ENCODE data around the gene CIC. TPM values are rescaled to one million over a fixed set of nuclear protein-coding genes. Genes with fewer than 3 reads are reported as not detected.

Gene CIC
- polyA plus RNA-seq, 2 of the 4 experiments (the other 2 are of a cell fraction): 7.2 to 56.4 TPM

DNA sequence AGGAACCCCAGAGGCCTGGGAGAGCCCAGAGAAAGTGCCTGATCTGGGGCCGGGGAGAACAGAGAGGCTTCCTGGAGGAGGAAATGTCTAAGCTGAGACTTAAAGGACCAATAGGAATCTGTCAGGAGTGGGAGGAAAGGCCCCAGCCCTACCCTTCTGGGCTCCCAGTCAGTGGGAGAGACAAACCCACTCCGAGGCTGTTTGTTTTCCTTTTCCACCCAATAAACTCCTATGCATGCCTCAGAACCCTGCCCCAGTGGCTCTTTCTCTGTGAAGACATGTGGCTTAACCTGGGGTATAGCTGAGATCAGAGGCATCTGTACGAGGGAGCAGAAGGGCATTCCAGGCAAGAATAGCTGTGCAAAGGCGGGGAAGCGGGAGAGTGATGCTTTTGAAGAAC is 58.3 kb downstream of the CIC start:
- FAIRE-seq (no peak), ATAC-seq (no peak), DNase-seq (ENCODE audit: low read depth in 1 of 2, low spot score in 1 of 2) (no peak)
- Histone ChIP-seq H3K27ac (no peak overlapping the region), H3K4me3 (no peak overlapping the region), H3K4me1 (peaks cover 19% of the 10 kb centered on the region; the same call in 2 of the 3 replicates), H3K4me2 (peak overlapping the region; percentile 83; the same call in 2 of the 3 replicates), H3K9me3 (no peaks in the 10 kb centered on the region)
- ChIA-PET POLR2A (no interaction called here), CTCF (interaction anchor here (0.7 to 2.7 kb wide), 18 partner anchors 9 to 226 kb away, joined by 3 to 12 read pairs (median 4); no protein-coding TSS in a partner anchor)
- TF ChIP-seq ZSCAN20 (CRISPR knock-in tag; IDR thresholded peaks at IDR 0.05): no peak
- TF ChIP-seq, protein P1, sequence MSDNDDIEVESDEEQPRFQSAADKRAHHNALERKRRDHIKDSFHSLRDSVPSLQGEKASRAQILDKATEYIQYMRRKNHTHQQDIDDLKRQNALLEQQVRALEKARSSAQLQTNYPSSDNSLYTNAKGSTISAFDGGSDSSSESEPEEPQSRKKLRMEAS (IDR thresholded peaks at IDR 0.05): no peak
- TF ChIP-seq HOXA7 (CRISPR knock-in tag; IDR thresholded peaks at IDR 0.05): no peak
- WGBS (ENCODE audit: missing lambda C conversion rate): 85% methylated on average over 5 of the region's 5 CpGs

DNA sequence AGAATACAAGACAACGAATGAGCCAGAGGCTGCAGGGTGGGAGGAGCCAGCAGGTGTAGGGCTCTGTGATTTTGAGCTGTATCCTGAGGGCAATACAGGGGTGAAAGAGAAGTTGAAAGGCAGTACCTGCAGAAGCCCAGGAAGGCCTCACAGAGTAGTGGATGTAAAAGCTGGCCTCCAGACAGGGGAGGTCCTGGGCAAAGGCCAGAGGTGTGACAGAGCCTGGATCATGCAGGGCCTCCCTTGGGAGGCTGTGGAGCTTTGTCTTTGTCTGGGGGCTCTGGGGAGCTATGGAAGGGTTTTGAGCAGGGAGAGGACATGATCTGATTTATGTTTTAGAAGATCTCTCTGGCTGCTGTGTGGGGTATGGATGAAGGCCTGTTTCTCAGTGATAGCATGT is 59.1 kb downstream of the CIC start:
- POLR2A ChIA-PET: no interaction called here
- Histone ChIP-seq H3K4me3 (no peak overlapping the region), H3K4me1 (peaks cover 19% of the 10 kb centered on the region; the same call in 2 of the 3 replicates), H3K9me3 (no peaks in the 10 kb centered on the region), H3K4me2 (no peak overlapping the region), H3K27ac (no peak overlapping the region)
- 75% methylated on average over 1 of the region's 1 CpG for WGBS (ENCODE audit: missing lambda C conversion rate)
- FAIRE-seq: no peak
- no peak for TF ChIP-seq ZNF302 (CRISPR knock-in tag; IDR thresholded peaks at IDR 0.05)
- no peak for TF ChIP-seq JUN (IDR thresholded peaks at IDR 0.05)
- no peak for TF ChIP-seq TP53 (CRISPR knock-in tag; IDR thresholded peaks at IDR 0.05)
- TF ChIP-seq RFX5 (IDR thresholded peaks at IDR 0.05): no peak
- no peak for TF ChIP-seq CBX8 (IDR thresholded peaks at IDR 0.05)
- TF ChIP-seq, protein P2, sequence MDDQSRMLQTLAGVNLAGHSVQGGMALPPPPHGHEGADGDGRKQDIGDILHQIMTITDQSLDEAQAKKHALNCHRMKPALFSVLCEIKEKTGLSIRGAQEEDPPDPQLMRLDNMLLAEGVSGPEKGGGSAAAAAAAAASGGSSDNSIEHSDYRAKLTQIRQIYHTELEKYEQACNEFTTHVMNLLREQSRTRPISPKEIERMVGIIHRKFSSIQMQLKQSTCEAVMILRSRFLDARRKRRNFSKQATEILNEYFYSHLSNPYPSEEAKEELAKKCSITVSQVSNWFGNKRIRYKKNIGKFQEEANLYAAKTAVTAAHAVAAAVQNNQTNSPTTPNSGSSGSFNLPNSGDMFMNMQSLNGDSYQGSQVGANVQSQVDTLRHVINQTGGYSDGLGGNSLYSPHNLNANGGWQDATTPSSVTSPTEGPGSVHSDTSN (IDR thresholded peaks at IDR 0.05): no peak
- TF ChIP-seq MAZ (IDR thresholded peaks at IDR 0.05; ENCODE audit: borderline replicate concordance, low read depth, low read length): no peak
- TF ChIP-seq FOSB (CRISPR knock-in tag; IDR thresholded peaks at IDR 0.05): no peak
- TF ChIP-seq FOXS1 (CRISPR knock-in tag; IDR thresholded peaks at IDR 0.05): no peak
- no peak for TF ChIP-seq HOXB5 (CRISPR knock-in tag; IDR thresholded peaks at IDR 0.05)
- TF ChIP-seq RCOR1 (IDR thresholded peaks at IDR 0.05; ENCODE audit: low read depth, low read length): no peak
- no peak for TF ChIP-seq EHF (CRISPR knock-in tag; IDR thresholded peaks at IDR 0.05)
- TF ChIP-seq EHMT2 (IDR thresholded peaks at IDR 0.05; ENCODE audit: low read depth): no peak
- no peak for TF ChIP-seq HEYL (CRISPR knock-in tag; IDR thresholded peaks at IDR 0.05)
- TF ChIP-seq, protein P3, sequence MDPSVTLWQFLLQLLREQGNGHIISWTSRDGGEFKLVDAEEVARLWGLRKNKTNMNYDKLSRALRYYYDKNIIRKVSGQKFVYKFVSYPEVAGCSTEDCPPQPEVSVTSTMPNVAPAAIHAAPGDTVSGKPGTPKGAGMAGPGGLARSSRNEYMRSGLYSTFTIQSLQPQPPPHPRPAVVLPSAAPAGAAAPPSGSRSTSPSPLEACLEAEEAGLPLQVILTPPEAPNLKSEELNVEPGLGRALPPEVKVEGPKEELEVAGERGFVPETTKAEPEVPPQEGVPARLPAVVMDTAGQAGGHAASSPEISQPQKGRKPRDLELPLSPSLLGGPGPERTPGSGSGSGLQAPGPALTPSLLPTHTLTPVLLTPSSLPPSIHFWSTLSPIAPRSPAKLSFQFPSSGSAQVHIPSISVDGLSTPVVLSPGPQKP (IDR thresholded peaks at IDR 0.05; ENCODE audit: low read depth, low read length): no peak
- TF ChIP-seq RARB (CRISPR knock-in tag; IDR thresholded peaks at IDR 0.05): no peak
- TF ChIP-seq ZC3H11A (IDR thresholded peaks at IDR 0.05): no peak
- TF ChIP-seq SREBF2 (IDR thresholded peaks at IDR 0.05): no peak
- TF ChIP-seq CEBPB (IDR thresholded peaks at IDR 0.05): no peak
- TF ChIP-seq HOXB13 (CRISPR knock-in tag; IDR thresholded peaks at IDR 0.05; ENCODE audit: low read depth): no peak
- CTCF ChIA-PET: interaction anchor here (0.5 to 2.7 kb wide), 18 partner anchors 8 to 321 kb away, joined by 3 to 12 read pairs (median 4); no protein-coding TSS in a partner anchor
- no peak for ATAC-seq
- no peak for DNase-seq (ENCODE audit: low read depth in 1 of 2, low spot score in 1 of 2)

DNA sequence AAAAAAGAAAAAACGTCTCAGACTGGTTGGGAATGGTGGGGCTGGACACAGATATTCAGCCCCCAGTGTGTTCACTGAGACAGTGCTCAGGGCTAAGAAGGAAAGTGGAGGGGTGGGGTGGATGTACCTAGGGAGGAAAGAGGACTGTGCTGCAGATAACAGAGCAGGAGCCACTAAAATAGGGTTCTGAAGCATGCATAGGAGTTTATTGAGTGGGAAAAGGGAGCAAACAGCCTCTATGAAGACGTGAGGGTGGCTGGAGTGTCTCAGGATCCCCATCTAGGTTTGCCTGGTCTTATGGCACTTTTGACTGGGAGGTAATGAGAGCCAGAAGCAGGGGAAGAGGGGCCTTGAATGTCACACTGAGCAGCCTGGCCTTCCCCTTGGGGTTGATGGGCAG is 59.8 kb downstream of the CIC start:
- Histone ChIP-seq H3K4me1 (peaks cover 19% of the 10 kb centered on the region; the same call in 2 of the 3 replicates), H3K4me2 (no peak overlapping the region), H3K9me3 (no peaks in the 10 kb centered on the region), H3K27ac (no peak overlapping the region), H3K4me3 (no peak overlapping the region)
- FAIRE-seq (no peak), ATAC-seq (no peak), DNase-seq (ENCODE audit: low read depth in 1 of 2, low spot score in 1 of 2) (no peak)
- 56% methylated on average over 2 of the region's 2 CpGs for WGBS (ENCODE audit: missing lambda C conversion rate)
- ChIA-PET CTCF (interaction anchor here (1.0 to 2.7 kb wide), 8 partner anchors 12 to 196 kb away, joined by 3 to 12 read pairs (median 5); partner anchors contain the start of gene GSK3A), POLR2A (no interaction called here)
- TF ChIP-seq EHF (CRISPR knock-in tag; IDR thresholded peaks at IDR 0.05) (no peak), CBX2 (IDR thresholded peaks at IDR 0.05; ENCODE audit: borderline replicate concordance, low read depth) (no peak)
- TF ChIP-seq, protein P1 (IDR thresholded peaks at IDR 0.05): no peak
- TF ChIP-seq, protein P4, sequence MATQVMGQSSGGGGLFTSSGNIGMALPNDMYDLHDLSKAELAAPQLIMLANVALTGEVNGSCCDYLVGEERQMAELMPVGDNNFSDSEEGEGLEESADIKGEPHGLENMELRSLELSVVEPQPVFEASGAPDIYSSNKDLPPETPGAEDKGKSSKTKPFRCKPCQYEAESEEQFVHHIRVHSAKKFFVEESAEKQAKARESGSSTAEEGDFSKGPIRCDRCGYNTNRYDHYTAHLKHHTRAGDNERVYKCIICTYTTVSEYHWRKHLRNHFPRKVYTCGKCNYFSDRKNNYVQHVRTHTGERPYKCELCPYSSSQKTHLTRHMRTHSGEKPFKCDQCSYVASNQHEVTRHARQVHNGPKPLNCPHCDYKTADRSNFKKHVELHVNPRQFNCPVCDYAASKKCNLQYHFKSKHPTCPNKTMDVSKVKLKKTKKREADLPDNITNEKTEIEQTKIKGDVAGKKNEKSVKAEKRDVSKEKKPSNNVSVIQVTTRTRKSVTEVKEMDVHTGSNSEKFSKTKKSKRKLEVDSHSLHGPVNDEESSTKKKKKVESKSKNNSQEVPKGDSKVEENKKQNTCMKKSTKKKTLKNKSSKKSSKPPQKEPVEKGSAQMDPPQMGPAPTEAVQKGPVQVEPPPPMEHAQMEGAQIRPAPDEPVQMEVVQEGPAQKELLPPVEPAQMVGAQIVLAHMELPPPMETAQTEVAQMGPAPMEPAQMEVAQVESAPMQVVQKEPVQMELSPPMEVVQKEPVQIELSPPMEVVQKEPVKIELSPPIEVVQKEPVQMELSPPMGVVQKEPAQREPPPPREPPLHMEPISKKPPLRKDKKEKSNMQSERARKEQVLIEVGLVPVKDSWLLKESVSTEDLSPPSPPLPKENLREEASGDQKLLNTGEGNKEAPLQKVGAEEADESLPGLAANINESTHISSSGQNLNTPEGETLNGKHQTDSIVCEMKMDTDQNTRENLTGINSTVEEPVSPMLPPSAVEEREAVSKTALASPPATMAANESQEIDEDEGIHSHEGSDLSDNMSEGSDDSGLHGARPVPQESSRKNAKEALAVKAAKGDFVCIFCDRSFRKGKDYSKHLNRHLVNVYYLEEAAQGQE (IDR thresholded peaks at IDR 0.05): no peak

Data from A549 (cell line).